Sigmoid colon (tissue), 7 donors: ENCODE measurements around the gene CAPZA1. TPM values are rescaled to one million over a fixed set of nuclear protein-coding genes. Genes with fewer than 3 reads are reported as not detected.

Experiments
- DNase-seq: peaks from one replicate; pipeline ENCODE4 v3.0.0-alpha.2; 2019
- H3K27ac ChIP-seq, 4 donors: fragments of 200-600 bp; sonication (generic); one replicate each; pipeline ENCODE4 v1.5.1; 2016 to 2019; ENCODE audit warnings: mild to moderate bottlenecking in 1 of 4
- H3K27me3 ChIP-seq, 3 donors: fragments of 200-600 bp; sonication (generic); one replicate each; pipeline ENCODE4 v1.5.1; 2019; ENCODE audit warnings: mild to moderate bottlenecking in 1 of 3
- H3K36me3 ChIP-seq, 4 donors: fragments of 200-600 bp; sonication (generic); one replicate each; pipeline ENCODE4 v1.5.1; 2016 to 2019
- H3K4me1 ChIP-seq, 4 donors: fragments of 200-600 bp; sonication (generic); one replicate each; pipeline ENCODE4 v1.5.1; 2017 to 2019
- H3K4me3 ChIP-seq, 4 donors: fragments of 200-600 bp; sonication (generic); one replicate each; pipeline ENCODE4 v1.5.1; 2017 to 2019; ENCODE audit warnings: mild to moderate bottlenecking in 2 of 4, moderate library complexity in 1 of 4
- H3K9me3 ChIP-seq, 4 donors: fragments of 200-600 bp in 3 of 4; sonication (generic) in 3 of 4; one replicate each; pipeline versions ENCODE4 v1.5.1 to v1.6.1; 2013 to 2019
- EP300 ChIP-seq, 4 donors: sonication (generic); formaldehyde crosslinking; IDR thresholded peaks; one replicate each; pipeline ENCODE4 v1.6.1; 2017; ENCODE audit warnings: antibody characterized with exemption in 4 of 4
- POLR2A ChIP-seq, 2 donors: fragments of 450-650 bp; IDR thresholded peaks; one replicate each; pipeline ENCODE4 v1.6.1; 2016; ENCODE audit warnings: antibody characterized with exemption in 2 of 2, mild to moderate bottlenecking in 2 of 2, moderate library complexity in 2 of 2
- POLR2AphosphoS5 ChIP-seq, 4 donors: sonication (generic); formaldehyde crosslinking; IDR thresholded peaks; one replicate each; pipeline ENCODE4 v1.6.1; 2017; ENCODE audit warnings: antibody characterized with exemption in 4 of 4
- WGBS, 2 donors: extraction: QIAGEN DNeasy Blood & Tissue Kit; methylation state at CpG; one replicate each; pipeline ENCODE4 v1.1.7; 2013; 5-methylcytosine and 5-hydroxymethylcytosine counted together
- intact Hi-C: fragments of 100-400 bp; cut with DNase I; formaldehyde crosslinking; loops from one replicate; pipeline ENCODE4 v1.15.1; 2023
- polyA plus RNA-seq, 3 donors: library from polyadenylated mRNA; stranded (reverse); fragments of 200-250 nt; gene quantifications; one replicate each; pipeline ENCODE4 v1.2.3, GENCODE V29; 2013
- total RNA-seq, 4 donors: library from RNA; depleted of rRNA; stranded (reverse); fragments of >200 nt; gene quantifications; one replicate each; pipeline ENCODE4 v1.1.0, GENCODE V29; 2016
- TF ChIP-seq, protein P1 (sequence below), 4 experiments: fragments of 450-650 bp in 3 of 4; fragments of 200-600 bp in 1 of 4; IDR thresholded peaks; one replicate each; pipeline ENCODE4 v1.5.1; 2016 to 2019; ENCODE audit warnings: antibody characterized with exemption in 4 of 4, mild to moderate bottlenecking in 3 of 4, moderate library complexity in 2 of 4
- donor health status: healthy with polysubstance abuse.
- donor health status: Bipolar disorder and iron deficiency.
- donor health status: healthy.

CAPZA1 gene
- total and polyA plus RNA-seq, 7 donors, result 75.9 to 160 (median 90.6) TPM

DNA sequence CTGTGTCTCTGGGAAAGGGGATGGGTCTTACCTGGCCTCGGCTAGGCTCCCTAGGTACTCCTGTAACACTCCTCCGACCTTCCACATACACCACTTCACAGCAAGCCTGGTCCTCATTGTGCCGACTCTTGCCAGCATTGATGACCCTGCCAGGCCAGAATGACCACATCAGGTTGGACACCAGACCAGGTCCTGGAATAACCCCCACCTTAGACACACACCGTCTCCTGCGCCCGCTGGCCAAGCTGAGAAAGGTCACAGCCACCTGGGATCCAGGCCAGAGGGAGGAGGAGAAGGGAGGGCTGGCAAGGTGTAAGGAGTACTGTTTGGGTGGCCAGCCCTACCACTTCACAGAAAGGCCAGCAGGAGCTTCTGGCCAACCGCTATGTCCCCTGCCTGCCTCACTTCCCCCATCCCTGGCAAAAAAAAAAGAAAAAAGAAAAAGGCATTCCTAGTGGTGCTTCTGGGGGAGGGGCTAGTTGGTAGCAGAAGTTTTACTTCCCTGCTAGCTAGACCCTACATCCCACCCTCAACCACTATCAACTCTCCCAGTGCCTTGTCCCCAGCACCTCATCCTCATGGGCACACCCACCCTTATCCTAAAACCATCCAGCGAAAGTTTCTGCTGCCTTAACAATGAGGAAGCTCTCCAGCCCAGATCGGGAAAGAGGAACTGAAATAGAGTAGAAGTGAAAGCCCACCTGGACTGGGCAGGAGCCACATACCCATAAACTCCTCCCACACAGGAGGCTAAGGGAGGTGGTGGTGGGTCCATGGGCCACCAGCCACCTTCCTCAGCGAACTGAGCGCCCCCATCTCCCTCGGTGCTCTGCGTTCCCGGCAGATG lies 94.1 kb downstream of the CAPZA1 start:
- peaks cover 0 to 31% (median 25%) of the 10 kb centered on the region in 4 donors for H3K4me1 ChIP-seq
- peak overlapping the region; percentile 46 to 67 (median 52) for H3K4me3 ChIP-seq
- TF ChIP-seq, protein P1, sequence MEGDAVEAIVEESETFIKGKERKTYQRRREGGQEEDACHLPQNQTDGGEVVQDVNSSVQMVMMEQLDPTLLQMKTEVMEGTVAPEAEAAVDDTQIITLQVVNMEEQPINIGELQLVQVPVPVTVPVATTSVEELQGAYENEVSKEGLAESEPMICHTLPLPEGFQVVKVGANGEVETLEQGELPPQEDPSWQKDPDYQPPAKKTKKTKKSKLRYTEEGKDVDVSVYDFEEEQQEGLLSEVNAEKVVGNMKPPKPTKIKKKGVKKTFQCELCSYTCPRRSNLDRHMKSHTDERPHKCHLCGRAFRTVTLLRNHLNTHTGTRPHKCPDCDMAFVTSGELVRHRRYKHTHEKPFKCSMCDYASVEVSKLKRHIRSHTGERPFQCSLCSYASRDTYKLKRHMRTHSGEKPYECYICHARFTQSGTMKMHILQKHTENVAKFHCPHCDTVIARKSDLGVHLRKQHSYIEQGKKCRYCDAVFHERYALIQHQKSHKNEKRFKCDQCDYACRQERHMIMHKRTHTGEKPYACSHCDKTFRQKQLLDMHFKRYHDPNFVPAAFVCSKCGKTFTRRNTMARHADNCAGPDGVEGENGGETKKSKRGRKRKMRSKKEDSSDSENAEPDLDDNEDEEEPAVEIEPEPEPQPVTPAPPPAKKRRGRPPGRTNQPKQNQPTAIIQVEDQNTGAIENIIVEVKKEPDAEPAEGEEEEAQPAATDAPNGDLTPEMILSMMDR (IDR thresholded peaks at IDR 0.05), result no peak
- TF ChIP-seq EP300 (IDR thresholded peaks at IDR 0.05), result no peak
- TF ChIP-seq POLR2A (IDR thresholded peaks at IDR 0.05), result no peak
- no peak for TF ChIP-seq POLR2AphosphoS5 (IDR thresholded peaks at IDR 0.05)
- H3K27me3 ChIP-seq, result no peaks in the 10 kb centered on the region
- no peak for DNase-seq
- intact Hi-C loops, result loop anchor here (2.0 to 10.0 kb wide), 2 partner anchors 95 to 1101 kb away; partner anchors contain the start of genes CAPZA1, RSBN1 and ST7L
- no peak overlapping the region for H3K27ac ChIP-seq
- H3K9me3 ChIP-seq, result no peaks in the 10 kb centered on the region
- WGBS, 2 donors, result 38 to 50% methylated on average over 14 of the region's 14 CpGs
- no peaks in the 10 kb centered on the region for H3K36me3 ChIP-seq

DNA sequence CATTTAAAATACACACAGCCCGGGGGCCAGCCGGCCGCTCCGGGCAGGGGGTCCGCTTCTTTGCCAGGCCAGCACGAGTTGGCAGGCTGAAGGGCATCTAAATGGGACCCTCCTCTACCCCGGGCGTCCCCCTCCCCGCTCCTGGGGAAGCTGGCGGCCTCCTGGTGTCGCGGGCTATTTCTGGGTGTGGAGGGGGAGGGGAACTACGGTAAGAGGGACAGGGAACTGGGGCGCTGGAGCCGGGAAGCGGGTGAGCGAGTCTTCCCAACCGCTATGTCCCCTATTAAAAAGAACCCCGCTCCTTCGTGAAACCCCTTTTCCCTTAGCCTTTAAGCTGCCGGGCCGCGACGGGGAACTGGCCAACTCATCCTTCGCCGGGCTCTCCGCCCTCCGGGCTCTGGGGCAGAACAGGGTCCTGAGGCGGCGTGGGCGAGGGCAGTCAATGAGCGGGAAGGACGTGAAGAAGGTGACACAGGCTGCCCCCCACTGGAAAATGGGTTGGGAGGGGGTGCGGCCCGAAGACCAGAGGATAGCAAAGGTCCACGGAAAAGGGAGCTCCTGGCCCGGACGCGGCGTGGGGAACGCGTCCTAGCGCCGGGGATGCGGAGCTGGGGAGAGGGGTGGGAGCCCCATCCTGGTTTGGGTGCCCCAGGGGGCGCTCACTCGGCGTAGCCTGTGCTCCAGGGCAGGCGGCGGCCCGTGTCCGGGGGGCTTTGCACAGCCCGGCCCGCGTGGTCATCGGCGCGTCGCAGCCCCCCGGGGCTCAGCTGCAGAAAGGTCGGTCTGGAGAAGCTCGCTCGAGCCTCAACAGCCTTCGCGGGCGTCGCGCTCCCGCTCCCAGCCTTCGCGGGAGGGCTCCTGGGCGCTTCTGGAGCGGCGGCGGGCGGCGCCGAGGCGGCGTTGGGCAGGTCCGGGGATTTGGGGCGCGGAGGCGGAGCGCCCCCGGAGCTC lies 95.0 kb downstream of the CAPZA1 start:
- DNase-seq, result no peak

DNA sequence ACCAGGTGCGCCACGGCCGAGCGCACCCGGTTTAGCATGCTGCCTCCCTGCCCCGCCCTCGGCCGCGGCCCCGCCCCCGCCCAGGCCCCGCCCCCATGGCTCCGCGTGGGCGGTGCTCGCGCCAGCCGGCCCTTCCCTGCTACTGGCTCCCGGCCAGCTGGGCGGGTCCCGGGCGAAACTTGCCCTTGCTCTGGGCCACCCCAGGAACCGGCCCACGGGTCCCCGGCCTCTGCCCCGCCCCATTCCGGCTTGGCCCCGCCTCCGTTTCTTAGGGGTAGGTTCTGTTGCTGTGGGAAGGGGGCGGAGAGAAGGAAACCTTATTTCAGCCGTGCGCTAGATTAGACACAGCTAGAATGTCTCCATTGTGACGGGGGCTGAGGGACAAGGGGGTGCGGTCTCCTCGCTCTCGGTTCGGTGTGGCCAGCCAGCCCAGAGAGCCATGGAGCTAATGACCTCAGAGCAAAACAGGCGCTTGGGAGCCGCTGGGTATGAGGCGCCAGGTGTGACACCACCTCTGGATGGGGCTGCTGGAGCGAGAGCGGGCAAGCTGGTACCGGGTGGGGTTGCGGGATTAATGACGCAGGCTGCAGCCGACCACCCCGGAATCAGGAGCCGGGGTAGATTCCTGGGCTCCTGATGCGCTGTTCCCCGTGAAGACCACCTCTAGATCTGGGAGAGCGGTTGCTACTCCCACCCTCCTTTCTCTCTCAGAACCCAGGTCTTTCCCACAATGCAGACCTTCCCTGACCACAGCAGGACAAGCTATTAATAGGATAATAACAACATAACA lies 95.8 kb downstream of the CAPZA1 start, which contains the start of gene PPM1J:
TSS of gene PPM1J (minus strand) at position 69 of the 790 bp plus-strand sequence. CDS start at position 38, 31 bp downstream.
- Histone ChIP-seq H3K4me3 (peak within 1 kb of the TSS; percentile 46 to 67 (median 52)), H3K27me3 (no peaks in the 10 kb centered on the region), H3K4me1 (peaks cover 0 to 35% (median 30%) of the 10 kb centered on the region in 4 donors), H3K27ac (peak within 1 kb of the TSS; percentile 61 to 74 (median 68)), H3K36me3 (no peaks in the 10 kb centered on the region), H3K9me3 (no peaks in the 10 kb centered on the region)
- DNase-seq, result peak; percentile 98
- intact Hi-C loops, result loop anchor here (2.0 to 10.0 kb wide), 5 partner anchors 97 to 1099 kb away; partner anchors contain the start of genes CAPZA1, LRIG2, RSBN1 and SLC16A1
- no peak for TF ChIP-seq EP300 (IDR thresholded peaks at IDR 0.05)
- TF ChIP-seq POLR2A (IDR thresholded peaks at IDR 0.05), result no peak
- TF ChIP-seq, protein P1 (IDR thresholded peaks at IDR 0.05), result no peak
- TF ChIP-seq POLR2AphosphoS5 (IDR thresholded peaks at IDR 0.05), result peak in 2 of 4 donors; percentile 9 to 61
- 0 to 1% methylated on average over 51 of the region's 51 CpGs for WGBS, 2 donors

More for the DNA sequence above, 95.0 kb downstream of the CAPZA1 start:
- peak overlapping the region; percentile 46 to 67 (median 52) for H3K4me3 ChIP-seq
- 1% methylated on average over 86 of the region's 86 CpGs for WGBS, 2 donors
- intact Hi-C loops, result loop anchor here (2.0 to 10.0 kb wide), 4 partner anchors 96 to 1100 kb away; partner anchors contain the start of genes CAPZA1, RSBN1, SLC16A1 and ST7L
- H3K9me3 ChIP-seq, result no peaks in the 10 kb centered on the region
- peak overlapping the region in 3 of 4 donors; percentile 62 to 74 (median 73) for H3K27ac ChIP-seq
- TF ChIP-seq POLR2AphosphoS5 (IDR thresholded peaks at IDR 0.05), result peak in 1 of 4 donors; percentile 20
- TF ChIP-seq, protein P1 (IDR thresholded peaks at IDR 0.05), result no peak
- no peaks in the 10 kb centered on the region for H3K27me3 ChIP-seq
- H3K36me3 ChIP-seq, result no peaks in the 10 kb centered on the region
- H3K4me1 ChIP-seq, result peaks cover 0 to 35% (median 30%) of the 10 kb centered on the region in 4 donors
